GM18498 (cell line): Measurements from ENCODE around the gene ANKRD22.

Experiments
- ATAC-seq: cut with Tn5 transposase; IDR thresholded peaks from one replicate; pipeline ENCODE4 v1.9.1; 2021; ENCODE audit warnings: mild to moderate bottlenecking, moderate library complexity; ENCODE audit not compliant: unreplicated experiment

The ANKRD22 gene

DNA sequence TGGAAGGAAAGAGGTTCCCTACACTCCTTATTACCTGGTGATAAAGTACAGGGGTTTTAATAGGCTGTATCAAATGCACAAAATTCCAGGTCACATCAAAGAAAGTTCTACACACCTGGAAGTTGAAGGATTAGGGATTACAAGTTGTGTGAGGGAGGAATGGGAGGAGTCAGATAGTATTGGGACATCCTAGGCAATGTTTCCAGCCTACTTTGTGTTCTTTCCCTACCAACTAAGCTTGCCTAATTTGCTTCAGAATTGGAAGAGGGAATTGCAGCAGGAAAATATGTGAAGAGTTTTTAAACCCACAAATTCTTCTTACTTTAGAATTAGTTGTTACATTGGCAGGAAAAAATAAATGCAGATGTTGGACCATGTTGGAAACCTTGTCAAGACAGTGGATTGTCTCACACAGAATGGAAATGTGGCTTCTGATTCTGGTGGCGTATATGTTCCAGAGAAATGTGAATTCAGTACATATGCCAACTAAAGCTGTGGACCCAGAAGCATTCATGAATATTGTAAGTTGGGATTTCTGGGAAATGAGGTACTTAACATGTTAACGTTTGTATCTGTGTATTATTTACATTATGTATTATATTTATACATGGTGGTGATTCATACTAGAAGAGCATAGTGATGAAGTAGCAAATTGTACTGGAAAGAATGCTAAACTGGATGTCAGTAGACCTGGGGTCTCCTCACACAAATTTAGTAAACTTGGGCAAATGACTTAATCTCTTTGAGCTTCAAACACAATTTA, 48.9 kb downstream of the ANKRD22 start, which contains the start of gene LIPM:
TSS of gene LIPM (plus strand) at position 208 of the 763 bp plus-strand sequence. CDS start at position 375, 167 bp downstream.
- ATAC-seq = no peak

GRCh38 chr10:88800152-88801125, 51.2 kb downstream of the ANKRD22 start:
- no peak for ATAC-seq

DNA sequence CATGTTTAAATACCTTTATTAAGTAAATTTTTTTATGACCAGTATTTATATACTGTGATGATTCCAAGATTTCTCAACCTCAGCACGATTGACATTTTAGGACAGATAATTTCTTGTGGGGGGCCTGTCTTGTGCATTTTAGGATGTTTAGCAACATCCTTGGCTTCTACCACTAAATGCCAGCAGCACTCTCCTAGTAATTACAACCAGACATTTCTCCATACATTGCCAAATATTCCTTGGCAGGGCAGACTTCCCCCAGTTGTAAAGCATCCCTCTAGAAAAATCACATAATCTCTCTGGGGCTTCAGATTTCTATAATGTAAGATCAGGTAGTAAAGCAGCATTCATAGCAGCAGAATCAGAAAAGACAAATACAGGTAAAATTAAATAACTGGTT, 56.9 kb downstream of the ANKRD22 start:
- ATAC-seq = no peak

GRCh38 chr10:88793712-88794299, 57.8 kb downstream of the ANKRD22 start:
- no peak for ATAC-seq

DNA sequence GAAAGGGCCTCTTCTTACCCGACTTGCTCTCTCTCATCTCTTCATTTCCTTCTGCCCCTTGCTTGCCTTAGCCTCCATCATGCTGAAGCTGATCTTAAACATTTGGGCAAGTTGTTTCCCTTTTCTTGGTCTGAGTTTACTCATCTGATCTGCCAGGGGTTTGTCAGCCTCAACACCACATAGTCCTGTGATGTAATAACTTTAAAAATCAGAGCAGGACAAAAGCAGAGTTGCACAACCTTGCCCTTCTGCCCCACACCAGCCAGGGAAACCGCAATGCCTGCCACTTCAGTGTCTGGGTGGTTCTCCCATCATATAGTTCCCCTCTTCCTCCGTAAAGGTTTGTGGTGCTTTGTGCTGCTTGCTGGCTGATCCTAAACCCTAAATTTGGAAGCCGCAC, 59.0 kb downstream of the ANKRD22 start:
- ATAC-seq = no peak

DNA sequence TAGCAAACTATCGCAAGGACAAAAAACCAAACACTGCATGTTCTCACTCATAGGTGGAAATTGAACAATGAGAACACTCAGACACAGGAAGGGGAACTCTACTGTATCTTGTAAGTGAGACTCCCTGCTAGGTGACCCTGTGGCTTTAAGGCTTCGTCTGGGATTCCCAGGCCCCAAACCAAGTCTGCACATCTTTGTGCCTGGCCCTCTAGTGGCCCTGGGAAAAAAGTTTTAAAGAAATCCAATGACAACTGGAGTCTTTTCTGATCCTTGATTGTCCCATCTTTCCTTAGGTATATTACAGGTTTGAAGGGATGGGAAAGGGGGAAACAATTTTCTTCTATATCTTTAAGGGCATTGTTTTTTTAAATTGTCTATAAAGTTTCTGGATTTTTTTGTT, 59.7 kb downstream of the ANKRD22 start:
- ATAC-seq = no peak

GRCh38 chr10:88788924-88789323, 62.7 kb downstream of the ANKRD22 start:
- no peak for ATAC-seq

DNA sequence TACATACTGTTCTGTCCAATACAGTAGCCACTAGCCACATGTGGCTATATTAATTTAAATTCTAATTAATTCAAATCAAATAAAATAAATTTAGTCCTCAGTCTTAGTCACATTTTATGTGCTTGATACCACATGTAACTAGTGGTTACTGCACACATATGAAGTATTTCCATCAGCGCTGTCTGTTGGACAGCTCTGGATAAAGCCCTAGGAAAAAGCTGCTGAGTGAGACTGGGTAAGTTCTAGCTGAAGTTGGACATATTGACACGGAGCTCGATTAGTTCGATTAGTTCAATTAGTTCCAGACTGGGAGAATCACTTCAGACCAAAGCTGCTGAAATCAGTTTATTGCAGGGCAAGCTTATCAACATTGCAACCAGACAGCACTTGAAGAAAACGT, 64.2 kb downstream of the ANKRD22 start:
- no peak for ATAC-seq

DNA sequence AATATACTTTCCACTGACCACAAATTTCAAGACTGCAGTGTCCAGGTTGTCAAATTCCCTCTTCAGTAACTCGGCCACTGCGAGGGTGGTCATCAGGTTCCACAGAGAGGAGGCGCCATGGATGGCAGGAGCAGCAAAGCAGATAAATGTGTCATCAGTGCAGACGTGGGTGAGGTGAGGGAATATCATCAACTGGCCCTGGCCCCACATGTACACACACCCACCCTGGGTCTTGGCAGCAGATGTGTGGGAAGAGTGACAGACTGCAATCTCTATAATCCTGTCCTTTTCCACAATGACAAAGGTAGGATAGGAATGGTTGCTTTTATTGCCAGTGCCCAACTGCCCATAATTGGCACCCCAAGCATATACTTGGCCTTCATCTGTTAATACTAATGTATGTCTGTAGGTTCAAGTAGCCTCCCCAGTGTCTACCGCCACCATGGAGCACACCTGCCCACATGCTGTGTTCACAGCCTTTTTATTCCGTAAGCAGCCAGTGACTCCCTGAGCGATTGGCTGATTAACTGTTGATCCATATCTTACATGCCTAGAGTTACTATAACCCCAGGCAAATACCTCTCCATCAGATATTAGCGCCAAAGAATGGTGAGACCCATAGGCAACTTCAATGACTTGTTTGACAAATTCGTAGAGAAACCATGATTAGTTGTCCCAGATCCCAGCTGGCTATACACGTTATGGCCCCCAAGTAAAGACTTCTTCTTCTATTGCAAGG, 65.4 kb downstream of the ANKRD22 start:
- no peak for ATAC-seq

DNA sequence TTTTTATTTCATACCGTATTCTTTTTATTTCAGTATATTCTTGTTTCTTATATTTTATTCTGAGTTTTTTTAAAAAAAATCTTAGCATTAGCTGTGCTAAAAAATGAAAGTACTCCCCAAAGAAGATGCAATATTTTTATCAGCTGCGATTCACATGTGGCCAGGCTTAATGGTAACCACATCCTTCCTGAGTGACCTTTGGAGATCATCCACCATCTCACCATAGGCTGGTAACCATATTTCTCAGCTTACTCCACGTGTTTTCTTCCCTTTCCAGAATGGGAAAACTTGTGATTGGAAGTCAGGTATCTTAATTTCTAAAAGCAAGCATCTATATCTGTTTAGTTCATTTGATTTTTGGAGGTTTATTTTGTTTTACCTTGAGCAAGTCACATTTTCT, 67.9 kb downstream of the ANKRD22 start:
- ATAC-seq = no peak

- ATAC-seq = no peak
Measured at GRCh38 chr10:88782222-88782621, 69.4 kb downstream of the ANKRD22 start.

DNA sequence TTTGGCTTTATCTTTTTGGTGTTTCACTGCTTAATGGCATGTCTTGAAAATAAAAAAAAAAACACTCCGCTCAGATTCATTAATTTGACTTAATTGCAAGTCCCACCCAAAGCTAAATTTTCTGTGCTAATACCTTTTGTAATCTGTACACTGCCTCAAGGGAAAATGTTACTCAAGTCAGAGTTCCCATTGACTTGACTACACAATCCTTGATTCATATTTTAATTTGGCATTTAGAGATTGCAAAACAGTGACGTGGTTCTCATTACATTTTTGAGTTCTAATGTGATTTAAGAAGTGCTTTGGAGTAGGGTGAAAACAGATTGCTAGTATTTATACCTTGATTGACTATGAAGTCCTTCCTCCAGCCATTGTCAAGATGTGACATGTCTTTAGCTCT, 70.4 kb downstream of the ANKRD22 start:
- ATAC-seq = no peak
